SIG-M5 treated with dmso at 0.1 percent for 504 hours (cell line): ENCODE measurements around the gene CHFR.
"Not testable (repeated sequence)": the region's sequence is repeated elsewhere in the genome, so short reads cannot be mapped to it uniquely, and the experiment has no call there.

Source experiments
- DNase-seq: peaks from one replicate; lab custom pipeline; 2025; ENCODE audit not compliant: unreplicated experiment; lab: John Stamatoyannopoulos, UW

Gene CHFR

GRCh38 chr12:132814232-132814631, 73.2 kb downstream of the CHFR start:
- no peak for DNase-seq

GRCh38 chr12:132813443-132813842, 74.0 kb downstream of the CHFR start:
- DNase-seq = no peak

GRCh38 chr12:132812631-132813305, 74.6 kb downstream of the CHFR start:
- DNase-seq = no peak

GRCh38 chr12:132809391-132809790, 78.0 kb downstream of the CHFR start:
- not testable (repeated sequence) for DNase-seq

GRCh38 chr12:132807295-132808092, 79.9 kb downstream of the CHFR start:
- DNase-seq = no peak

GRCh38 chr12:132806857-132807256, 80.5 kb downstream of the CHFR start:
- DNase-seq = no peak

GRCh38 chr12:132804426-132804861, 83.0 kb downstream of the CHFR start:
- peak; percentile 56 for DNase-seq

- no peak for DNase-seq
These were observed 83.5 kb downstream of the CHFR start for GRCh38 chr12:132803888-132804287.

GRCh38 chr12:132803125-132803524, 84.3 kb downstream of the CHFR start:
- DNase-seq = no peak

GRCh38 chr12:132801741-132802140, 85.7 kb downstream of the CHFR start:
- DNase-seq = no peak

GRCh38 chr12:132798836-132799235, 88.6 kb downstream of the CHFR start:
- DNase-seq = no peak

- DNase-seq = no peak
These were observed 89.4 kb downstream of the CHFR start for GRCh38 chr12:132797820-132798570.

GRCh38 chr12:132795847-132796246, 91.6 kb downstream of the CHFR start:
- DNase-seq = no peak

GRCh38 chr12:132791940-132792339, 95.5 kb downstream of the CHFR start:
- DNase-seq = not testable (repeated sequence)

GRCh38 chr12:132789099-132789471, 98.3 kb downstream of the CHFR start:
- no peak for DNase-seq

- DNase-seq = no peak
These were observed 98.9 kb downstream of the CHFR start for GRCh38 chr12:132788375-132789098.

GRCh38 chr12:132787877-132788276, 99.5 kb downstream of the CHFR start:
- no peak for DNase-seq

- no peak for DNase-seq
These were observed 101.2 kb downstream of the CHFR start for GRCh38 chr12:132786192-132786591.

GRCh38 chr12:132784580-132784979, 102.8 kb downstream of the CHFR start:
- DNase-seq = no peak

GRCh38 chr12:132783917-132784531, 103.4 kb downstream of the CHFR start:
- no peak for DNase-seq
